Stimulated activated naive CD8-positive, alpha-beta T cell treated with anti-CD3 and anti-CD28 coated beads, Interleukin-15, Interleukin-2, amounts not matched to agents 100 U/mL and 50 U/mL, for 24 hours (primary cell): Measurements from ENCODE around the gene DCHS1.

Source experiments
- ATAC-seq: fragments of 150-1000 bp; cut with Tn5 transposase; one replicate; pipeline ENCODE4 v1.10.0; 2021
- DNase-seq: peaks from one replicate; pipeline ENCODE4 v3.0.0; 2021

Gene DCHS1

GRCh38 chr11:6627762-6628241 is 27.8 kb downstream of the DCHS1 start:
- peak; percentile 45 for ATAC-seq
- no peak for DNase-seq

GRCh38 chr11:6626971-6627761 is 28.4 kb downstream of the DCHS1 start:
- ATAC-seq (no peak), DNase-seq (no peak)

GRCh38 chr11:6625832-6626420 is 29.7 kb downstream of the DCHS1 start:
- ATAC-seq (no peak), DNase-seq (no peak)

- ATAC-seq (no peak), DNase-seq (no peak)
These were observed 30.3 kb downstream of the DCHS1 start for GRCh38 chr11:6625156-6625831.

- ATAC-seq, result no peak
- no peak for DNase-seq
These were observed 31.9 kb downstream of the DCHS1 start for GRCh38 chr11:6623391-6624363.

- ATAC-seq, result no peak
These were observed 33.1 kb downstream of the DCHS1 start for GRCh38 chr11:6622261-6623171.

GRCh38 chr11:6621711-6622211 is 33.8 kb downstream of the DCHS1 start:
- DNase-seq, result no peak
- ATAC-seq, result no peak

More at GRCh38 chr11:6622261-6623171, 33.1 kb downstream of the DCHS1 start:
- DNase-seq, result no peak

- ATAC-seq (no peak), DNase-seq (no peak)
These were observed 35.0 kb downstream of the DCHS1 start for GRCh38 chr11:6620636-6621035.

GRCh38 chr11:6619004-6619745 is 36.4 kb downstream of the DCHS1 start, which contains the start of gene TPP1:
Gene TPP1 (minus strand): TSS chr11:6619422. CDS start chr11:6619400, 22 bp downstream.
- DNase-seq, result peak; percentile 92
- peak; percentile 98 for ATAC-seq

- DNase-seq, result peak; percentile 54
- ATAC-seq, result peak; percentile 34
These were observed 37.2 kb downstream of the DCHS1 start for GRCh38 chr11:6618117-6619003.

- ATAC-seq (no peak), DNase-seq (no peak)
These were observed 38.3 kb downstream of the DCHS1 start for GRCh38 chr11:6617315-6617781.

- no peak for DNase-seq
- ATAC-seq, result no peak
These were observed 38.9 kb downstream of the DCHS1 start for GRCh38 chr11:6616596-6617250.

GRCh38 chr11:6615882-6616585 is 39.6 kb downstream of the DCHS1 start:
- no peak for ATAC-seq
- no peak for DNase-seq

GRCh38 chr11:6615046-6615445 is 40.6 kb downstream of the DCHS1 start:
- ATAC-seq (no peak), DNase-seq (no peak)

GRCh38 chr11:6614446-6614845 is 41.2 kb downstream of the DCHS1 start:
- ATAC-seq (no peak), DNase-seq (no peak)

- DNase-seq, result no peak
These were observed 42.1 kb downstream of the DCHS1 start for GRCh38 chr11:6613496-6613895.

More at GRCh38 chr11:6613496-6613895, 42.1 kb downstream of the DCHS1 start:
- no peak for ATAC-seq
